ENCODE results near the gene ARHGEF19.
"Not testable (repeated sequence)": the region's sequence is repeated elsewhere in the genome, so short reads cannot be mapped to it uniquely, and the experiment has no call there.

Gene ARHGEF19

GRCh38 chr1:16178596-16179497, 33.6 kb downstream of the ARHGEF19 start:
- no peak for DNase-seq

GRCh38 chr1:16177306-16177705, 35.1 kb downstream of the ARHGEF19 start:
- no peak for DNase-seq

GRCh38 chr1:16176653-16177052, 35.8 kb downstream of the ARHGEF19 start:
- no peak for DNase-seq

GRCh38 chr1:16175610-16176553, 36.6 kb downstream of the ARHGEF19 start:
- no peak for DNase-seq

GRCh38 chr1:16174886-16175598, 37.4 kb downstream of the ARHGEF19 start:
- DNase-seq: no peak

GRCh38 chr1:16174261-16174868, 38.1 kb downstream of the ARHGEF19 start:
- DNase-seq: no peak

GRCh38 chr1:16173447-16174260, 38.8 kb downstream of the ARHGEF19 start:
- no peak for DNase-seq

GRCh38 chr1:16172964-16173446, 39.4 kb downstream of the ARHGEF19 start:
- no peak for DNase-seq

- no peak for DNase-seq
Measured at GRCh38 chr1:16172218-16172830, 40.1 kb downstream of the ARHGEF19 start.

GRCh38 chr1:16171314-16172151, 40.9 kb downstream of the ARHGEF19 start:
- DNase-seq: no peak

GRCh38 chr1:16170283-16170673, 42.2 kb downstream of the ARHGEF19 start:
- DNase-seq: no peak

- no peak for DNase-seq
Measured at GRCh38 chr1:16168622-16169360, 43.7 kb downstream of the ARHGEF19 start.

- DNase-seq: not testable (repeated sequence)
Measured at GRCh38 chr1:16168144-16168495, 44.3 kb downstream of the ARHGEF19 start.

GRCh38 chr1:16167331-16168143, 44.9 kb downstream of the ARHGEF19 start:
- DNase-seq: peak; percentile 52

GRCh38 chr1:16166117-16166516, 46.3 kb downstream of the ARHGEF19 start:
- DNase-seq: no peak

- no peak for DNase-seq
Measured at GRCh38 chr1:16165548-16165947, 46.9 kb downstream of the ARHGEF19 start.

- no peak for DNase-seq
Measured at GRCh38 chr1:16165073-16165364, 47.4 kb downstream of the ARHGEF19 start.

- DNase-seq: no peak
Measured at GRCh38 chr1:16164213-16165072, 48.0 kb downstream of the ARHGEF19 start.

All from activated gamma-delta T cell treated with Interleukin-2 at 50 U/mL for 16 hours (primary cell).